Measurements from ENCODE around the gene MACROD1.

Gene MACROD1

DNA sequence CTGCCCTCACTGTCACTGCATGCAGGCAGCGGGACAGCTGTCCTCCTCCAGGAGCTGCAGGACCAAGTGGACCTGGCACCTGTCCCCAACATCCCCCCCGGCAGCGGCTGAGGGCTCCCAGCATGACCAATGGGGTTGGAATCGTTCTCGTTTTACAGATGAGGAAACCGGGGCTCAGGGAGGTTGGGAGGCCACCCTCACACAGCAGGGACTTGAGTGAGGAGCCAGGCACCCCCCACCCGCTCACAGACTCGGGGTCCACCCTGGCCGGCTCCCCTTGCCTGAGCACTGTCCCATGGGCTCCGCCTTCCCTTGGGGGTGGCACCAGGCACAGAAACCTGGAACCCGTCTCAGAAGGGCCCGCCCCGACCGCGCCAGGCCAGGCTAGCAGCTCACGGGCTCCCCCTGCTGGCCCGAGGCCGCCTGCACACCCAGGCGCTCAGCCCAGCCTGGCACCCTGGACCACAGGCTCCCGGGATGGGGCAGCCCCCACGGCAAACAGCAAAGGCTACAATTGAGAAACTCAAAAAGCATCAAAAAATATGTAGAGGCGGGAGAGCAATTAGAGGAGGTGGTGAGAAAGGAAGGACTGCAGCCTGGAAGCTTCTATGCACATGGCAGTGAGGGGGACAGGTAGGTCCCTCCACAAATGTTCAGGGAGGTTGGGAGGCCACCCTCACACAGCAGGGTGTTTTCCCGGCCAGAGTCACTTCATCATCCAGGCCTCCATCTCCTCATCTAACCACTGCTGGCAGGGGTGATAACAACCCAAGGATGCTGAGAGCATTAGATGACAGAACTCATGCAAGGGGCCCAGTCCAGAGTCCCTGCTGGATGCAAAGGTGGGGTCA, 12.8 kb downstream of the MACROD1 start:
- peak; percentile 49 to 52 for DNase-seq (ENCODE audit: low read depth in 2 of 2)

DNA sequence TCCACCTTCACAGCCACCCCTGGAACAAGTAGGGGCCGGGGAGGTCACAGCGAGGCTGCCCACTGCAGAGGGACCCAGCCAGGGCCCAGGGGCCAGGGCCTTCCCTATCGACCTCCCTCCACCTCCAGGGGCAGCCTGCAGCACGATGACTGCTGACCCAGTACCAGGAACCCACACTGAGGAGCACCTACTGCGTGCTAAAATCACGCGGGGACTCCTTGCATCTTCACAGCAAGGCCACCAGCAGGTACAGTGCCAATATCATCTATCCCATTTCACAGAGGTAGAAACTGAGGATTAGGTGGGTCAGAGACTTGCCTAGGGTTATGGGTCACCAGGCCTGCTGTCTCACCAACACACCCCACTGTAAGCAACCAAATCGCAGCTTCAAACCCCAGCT, 14.6 kb downstream of the MACROD1 start:
- DNase-seq (ENCODE audit: low read depth in 2 of 2) = no peak

DNA sequence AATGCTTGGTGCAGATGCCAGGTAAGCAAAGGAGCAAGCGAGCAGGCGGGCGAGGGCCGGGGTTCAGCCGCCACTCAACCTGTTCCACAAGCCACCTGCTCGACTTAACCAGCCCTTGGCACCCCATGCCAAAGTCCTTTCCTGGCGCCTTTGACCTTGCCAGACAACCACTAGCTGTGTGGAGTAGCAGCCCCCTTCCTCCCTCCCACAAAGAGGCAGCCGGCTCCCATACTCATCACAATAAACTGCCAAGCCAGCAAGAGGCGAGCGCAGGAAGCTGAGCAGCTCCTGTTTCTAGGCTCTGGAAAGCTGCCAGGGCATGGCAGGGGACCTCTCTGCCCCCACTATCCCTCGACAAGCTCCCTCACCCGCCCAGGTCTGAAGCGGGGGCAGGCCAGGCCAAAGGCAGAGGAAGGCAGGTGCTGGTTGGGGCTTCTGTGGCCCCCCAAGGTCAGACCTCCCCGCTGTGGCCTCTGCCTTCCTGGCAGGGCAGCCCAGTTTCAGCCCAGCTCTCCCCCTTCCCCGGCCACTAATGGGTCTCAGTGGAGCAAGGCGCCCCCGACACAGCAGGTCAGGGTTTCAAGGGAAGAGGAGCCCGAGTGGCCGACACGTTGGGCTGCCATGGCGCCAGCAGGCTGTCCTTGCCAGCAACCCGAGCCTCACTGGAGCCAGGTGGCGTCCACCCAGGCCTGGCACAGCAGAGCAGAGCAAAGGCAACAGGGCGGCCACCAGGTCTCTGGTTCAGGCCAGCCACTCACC, 15.3 kb downstream of the MACROD1 start:
- DNase-seq (ENCODE audit: low read depth in 2 of 2) = no peak

DNA sequence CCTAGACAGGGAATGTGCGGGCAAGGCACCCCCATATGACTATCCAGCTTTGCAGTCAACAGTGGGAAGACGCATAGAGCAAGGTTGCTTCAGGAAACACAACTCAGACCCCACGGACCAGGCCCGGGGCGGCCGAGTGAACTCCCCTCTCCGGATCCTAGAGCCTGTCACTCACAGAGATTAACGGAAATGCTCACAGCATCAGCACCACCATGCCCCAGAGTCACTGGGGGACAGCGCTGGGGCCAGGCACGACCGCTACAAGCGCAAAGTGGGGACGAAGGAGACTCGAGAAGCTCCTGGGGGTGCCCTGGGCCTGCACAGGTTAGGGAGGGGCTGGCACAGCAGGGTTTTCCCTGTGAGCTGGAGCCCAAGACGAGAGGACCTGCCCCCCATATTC, 15.9 kb downstream of the MACROD1 start:
- no peak for DNase-seq (ENCODE audit: low read depth in 2 of 2)

DNA sequence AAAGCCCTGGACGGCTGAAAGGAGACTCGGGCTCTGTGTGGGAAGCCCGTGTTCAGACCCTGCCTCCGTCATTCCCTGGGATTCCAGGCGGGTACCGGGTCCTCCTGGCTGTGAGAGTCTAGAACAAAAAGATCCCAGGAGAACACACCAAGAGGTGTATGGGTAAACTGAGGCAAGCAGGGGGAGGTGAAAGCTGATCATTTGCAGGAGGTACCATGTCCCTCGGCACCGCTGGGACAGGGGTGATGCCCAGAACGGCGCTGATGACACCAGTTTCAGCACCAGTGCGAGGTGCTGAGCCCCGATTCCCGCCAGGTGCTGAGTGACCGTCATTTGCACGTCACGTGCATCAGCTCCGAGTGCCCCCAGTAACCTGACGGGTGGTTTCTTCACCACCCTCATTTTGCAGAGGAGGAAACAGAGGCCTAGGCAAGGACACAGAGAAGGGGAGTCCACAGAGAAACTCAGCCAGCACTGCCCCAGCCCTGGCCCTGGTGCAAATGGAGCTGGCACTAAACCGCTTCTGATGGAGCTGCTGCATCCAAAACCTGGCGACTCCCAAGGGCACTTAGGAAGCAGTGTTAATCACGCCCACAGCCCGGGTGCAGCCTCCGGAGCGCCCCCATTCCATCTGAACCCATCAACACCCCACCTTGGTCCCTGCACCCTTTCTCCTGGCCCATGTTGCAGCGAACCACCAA, 16.8 kb downstream of the MACROD1 start:
- no peak for DNase-seq (ENCODE audit: low read depth in 2 of 2)

DNA sequence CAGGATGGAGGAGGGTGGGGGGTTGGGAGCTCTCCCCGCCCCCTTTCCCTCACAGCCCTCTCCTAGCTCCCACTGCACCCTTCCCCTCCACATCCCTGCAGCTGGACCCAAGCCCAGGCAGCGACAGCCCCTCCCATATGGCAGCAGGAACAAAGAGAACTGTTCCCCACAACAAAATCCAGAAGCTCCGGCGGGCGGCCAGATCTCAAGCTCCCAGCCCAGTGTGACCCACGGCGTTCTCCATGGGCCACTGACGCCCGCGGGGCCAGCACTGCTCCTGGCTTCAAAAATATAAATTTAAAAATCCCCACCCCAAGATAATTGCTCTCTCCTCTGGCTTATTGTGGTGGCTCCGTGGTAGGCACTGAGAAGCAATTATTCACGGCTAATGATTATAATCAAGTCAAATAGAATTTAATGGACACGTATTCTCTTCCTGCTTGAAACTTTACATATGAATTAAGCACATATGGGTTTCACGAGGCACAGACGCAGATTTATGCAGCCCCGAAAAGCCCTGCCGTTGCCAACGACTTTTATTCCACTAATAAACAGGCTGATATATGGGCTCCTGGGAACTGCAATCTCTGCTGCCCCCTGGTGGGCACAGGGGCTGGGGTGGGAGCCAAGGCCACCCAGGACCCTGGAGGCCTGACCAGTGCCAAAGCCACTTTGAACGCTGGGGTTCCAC, 17.5 kb downstream of the MACROD1 start:
- DNase-seq (ENCODE audit: low read depth in 2 of 2) = peak; percentile 42 to 62

DNA sequence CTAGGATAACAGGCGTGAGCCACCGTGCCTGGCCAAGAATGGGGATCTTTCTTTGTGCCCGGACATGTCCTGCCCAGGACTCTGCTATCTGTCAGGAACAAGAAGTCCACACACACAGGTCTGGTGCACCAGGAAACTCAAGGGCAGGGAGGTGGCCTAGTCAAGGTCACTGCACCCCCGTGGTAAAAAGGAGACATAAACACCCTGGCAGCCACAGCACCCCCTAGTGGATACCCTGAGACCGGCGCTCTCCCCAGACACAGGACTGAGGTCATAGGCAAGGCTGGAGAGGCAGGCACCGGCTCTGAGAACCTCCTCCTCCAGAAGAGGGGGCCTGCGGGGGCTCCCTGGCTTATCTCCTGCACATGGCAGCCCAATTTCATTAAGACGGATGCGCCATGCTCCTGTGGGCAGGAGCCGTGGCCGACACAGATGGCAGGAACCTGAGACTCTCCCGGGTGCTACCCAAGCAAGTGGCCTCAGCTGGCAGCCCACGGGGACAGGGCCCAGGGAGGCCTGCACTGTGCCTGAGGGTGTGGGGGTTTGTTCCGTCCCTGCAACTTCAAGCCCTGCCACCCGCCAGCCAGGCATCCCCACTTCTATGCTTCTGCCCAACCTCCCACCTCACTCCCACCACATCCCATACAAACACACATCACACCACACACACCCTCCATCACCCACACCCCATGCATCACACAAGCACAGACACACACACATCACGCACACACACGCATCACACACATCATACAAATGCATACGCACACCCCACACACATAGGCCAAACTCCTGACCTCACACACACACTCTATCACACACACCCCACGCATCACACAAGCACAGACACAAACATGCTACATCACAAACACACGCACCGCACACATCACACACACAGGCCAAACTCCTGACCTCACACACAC, 19.6 kb downstream of the MACROD1 start:
- DNase-seq (ENCODE audit: low read depth in 2 of 2) = peak in 1 of 2 donors; percentile 29

DNA sequence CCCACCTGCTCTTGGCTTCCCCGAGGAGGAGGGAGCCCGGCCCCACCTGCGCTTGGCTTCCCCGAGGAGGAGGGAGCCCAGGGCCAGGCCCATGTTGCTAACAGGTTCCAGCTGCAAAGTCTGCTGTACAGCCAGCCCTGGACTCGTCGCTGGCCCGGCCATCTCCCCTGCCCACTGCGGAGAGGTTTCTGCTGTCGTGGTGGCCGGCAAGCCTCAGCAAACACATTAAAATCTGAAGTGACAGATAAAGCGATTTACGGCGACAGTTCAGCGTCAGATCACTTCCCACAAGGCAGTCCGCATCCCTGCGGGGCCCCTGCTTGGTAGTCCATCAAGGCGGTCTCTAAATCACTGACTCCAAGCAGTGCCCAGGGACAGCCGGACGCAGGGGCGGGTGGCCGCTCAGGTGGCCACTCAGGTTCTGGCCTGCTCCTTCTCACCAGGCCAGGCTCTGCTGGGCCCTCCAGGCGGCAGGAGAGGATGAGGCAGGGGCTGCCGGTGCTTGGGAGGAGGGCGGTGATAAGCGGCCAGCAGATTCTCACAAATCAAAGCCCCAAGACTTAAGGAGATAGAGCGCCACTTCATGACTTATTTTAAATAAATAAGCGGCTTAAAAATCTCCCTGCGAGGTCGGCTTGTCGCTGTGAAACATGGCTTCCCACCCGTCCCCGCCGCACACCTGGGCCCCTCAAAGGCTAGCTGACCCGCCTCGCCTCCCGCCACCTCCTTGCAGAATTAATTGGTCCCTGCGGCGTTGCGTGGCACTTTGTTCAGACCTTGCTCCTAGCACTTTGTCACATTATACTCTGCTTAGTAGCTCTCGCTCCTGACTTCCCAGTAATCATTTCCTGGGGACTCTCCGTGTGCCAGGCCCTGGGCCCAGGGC, 21.1 kb downstream of the MACROD1 start:
- no peak for DNase-seq (ENCODE audit: low read depth in 2 of 2)

DNA sequence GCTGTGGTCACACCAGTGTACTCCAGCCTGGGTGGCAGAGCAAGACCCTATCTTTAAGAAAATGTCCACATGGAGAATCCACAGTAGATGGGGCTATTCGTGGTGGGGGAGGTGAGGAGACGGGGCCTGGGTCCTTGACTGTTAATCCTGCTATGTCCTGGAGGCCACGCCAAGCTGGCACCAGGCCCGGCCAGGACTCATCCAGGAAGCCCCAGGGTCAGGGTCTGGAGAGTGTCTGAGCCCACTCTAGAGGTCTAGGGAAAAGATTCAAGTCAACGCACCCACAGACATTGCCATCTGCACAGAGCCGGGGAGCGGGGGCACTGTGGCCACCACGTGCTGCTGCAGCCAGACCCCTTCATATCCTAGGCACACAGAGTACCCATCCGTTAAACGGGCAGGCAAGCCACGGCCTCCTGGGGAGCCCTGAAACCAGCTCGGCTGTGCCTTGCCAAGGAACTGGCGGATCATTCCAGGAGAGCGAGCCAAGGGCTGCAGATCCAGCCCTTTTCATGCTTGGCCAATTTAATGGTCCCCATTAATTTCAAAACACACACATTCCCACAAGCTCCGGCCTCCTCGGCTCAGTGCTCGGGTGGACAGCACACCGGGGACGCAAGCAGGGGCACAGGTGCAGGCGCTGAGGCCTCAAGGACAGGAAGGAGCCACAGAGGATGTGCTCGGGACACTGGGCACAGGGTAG, 24.7 kb downstream of the MACROD1 start:
- DNase-seq (ENCODE audit: low read depth in 2 of 2) = no peak

DNA sequence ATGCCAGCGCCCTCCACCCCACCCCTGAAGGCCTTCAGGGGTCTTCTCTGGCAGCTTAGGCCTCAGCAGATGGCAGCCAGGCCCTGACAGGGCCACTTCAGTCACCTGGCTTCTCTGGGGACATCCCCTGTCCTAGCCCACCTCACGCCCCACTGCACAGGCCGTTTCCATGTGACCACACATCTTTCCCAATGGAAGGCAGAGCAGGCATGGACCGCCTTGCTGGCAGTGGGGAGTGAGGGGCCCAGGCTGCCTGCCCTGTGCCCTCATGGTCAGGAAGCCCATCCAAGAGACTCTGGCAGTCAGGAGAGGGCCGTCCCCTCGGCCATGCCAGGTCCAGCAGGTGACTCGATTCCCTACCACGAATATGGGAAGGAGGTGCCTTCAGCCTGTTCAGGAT, 25.8 kb downstream of the MACROD1 start:
- no peak for DNase-seq (ENCODE audit: low read depth in 2 of 2)

DNA sequence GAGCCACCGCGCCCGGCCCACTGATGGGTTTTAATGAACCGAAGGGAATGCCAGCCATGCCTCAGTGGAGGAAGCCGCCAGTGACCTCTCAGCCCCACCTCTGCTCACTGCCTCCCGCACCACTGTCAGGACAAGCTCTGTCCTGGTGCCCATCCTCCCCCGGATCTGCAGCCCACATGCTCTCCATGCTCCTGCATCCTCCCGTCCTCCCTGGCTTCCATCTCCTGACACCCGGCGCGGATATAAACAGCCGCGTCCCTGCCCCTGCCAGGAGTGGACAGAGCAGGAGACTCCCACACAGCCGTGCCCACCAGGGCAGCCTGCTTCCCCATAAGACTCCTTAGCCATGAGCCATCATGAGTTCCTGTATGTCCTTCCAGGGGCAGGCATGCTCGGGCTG, 26.9 kb downstream of the MACROD1 start:
- DNase-seq (ENCODE audit: low read depth in 2 of 2) = no peak

DNA sequence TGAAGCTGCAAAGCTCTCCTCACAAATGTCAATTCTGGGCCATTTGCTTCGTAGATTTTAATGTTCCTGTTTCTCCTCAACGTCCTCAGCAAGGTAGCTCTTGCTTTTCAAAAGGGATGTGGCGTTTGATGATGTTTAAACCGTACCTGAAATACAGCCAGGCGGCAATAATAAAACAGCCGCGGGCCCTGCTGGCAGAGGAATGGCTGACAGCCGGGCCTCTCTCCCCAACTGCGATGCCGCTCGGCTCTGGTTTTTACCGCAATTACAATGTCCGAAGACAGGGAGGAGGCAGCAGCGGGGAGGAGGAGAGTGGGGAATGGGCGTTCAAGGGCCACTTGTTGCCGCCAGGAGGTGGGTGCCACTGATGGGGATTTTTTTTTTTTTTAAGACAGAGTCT, 27.5 kb downstream of the MACROD1 start:
- DNase-seq (ENCODE audit: low read depth in 2 of 2) = no peak

DNA sequence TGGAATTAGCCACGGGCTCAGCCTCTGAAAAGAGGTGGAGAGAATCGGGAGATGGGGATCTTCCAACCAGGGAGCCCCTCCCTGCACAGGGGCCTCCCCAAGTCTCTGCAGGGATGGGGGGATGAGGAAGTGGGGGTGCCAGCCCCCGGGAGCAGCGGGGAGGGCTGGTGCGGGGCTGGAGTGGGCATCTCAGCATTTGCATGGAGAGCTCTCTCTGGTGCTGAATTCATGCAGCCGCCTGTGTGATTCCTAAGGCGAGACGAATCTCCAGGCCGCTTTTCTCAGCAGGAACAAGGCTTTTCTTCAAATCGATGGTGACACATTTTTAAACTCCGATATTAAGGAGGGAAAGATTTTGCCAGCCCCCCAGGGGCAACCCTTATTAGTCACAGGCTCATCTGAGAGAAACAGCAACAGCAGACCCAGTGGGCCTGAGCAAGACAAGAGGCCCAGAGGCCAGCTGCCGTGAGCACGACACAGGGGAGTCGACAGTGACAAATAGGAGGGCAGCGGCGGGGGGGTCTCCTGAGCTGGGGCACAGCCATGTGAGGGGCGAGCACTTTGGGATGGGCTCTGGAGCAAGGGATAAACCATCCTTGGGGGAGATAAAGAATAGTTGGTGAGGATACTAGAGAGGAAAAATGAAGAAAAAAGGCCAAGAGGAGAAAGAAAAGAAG, 29.0 kb downstream of the MACROD1 start:
- DNase-seq (ENCODE audit: low read depth in 2 of 2) = no peak

DNA sequence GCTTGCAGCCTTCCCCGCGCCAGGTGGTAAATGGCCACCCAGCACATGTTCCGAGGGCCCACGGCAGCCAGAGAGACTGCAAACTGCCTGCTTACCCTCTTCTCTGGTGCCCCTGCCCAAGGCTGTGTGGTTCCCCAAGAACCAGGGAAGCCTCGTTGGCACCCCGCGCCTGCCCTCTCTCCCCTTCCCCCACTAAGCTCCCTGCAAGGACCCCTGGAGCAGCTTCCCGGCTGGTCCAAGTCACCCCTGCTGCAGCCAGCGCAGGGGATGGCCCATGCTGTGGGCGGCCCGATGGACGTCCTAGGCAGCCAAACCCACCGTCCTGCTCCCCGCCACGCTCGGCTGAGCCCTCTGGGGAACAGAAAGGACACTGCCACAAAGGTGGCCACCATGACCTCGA, 30.2 kb downstream of the MACROD1 start:
- no peak for DNase-seq (ENCODE audit: low read depth in 2 of 2)

DNA sequence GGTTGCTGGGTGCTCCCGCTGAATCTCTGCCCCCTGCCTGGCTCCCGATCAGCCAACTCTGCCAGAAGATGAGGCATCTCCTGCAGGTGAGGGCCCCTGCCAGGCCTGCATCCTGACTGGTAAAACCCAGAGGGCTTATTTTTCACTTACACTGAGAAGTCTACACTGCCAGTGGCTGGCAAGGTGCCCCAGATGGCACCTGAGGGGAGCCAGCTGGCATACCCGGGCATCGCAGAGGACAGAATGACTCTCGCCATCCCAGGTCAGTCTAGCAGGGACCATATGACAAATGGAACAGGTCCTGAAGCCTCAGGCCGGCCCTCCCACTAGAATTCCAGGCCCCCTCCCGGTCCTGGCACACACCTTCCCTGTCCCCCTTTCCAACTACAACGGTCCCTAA, 30.9 kb downstream of the MACROD1 start:
- DNase-seq (ENCODE audit: low read depth in 2 of 2) = no peak

DNA sequence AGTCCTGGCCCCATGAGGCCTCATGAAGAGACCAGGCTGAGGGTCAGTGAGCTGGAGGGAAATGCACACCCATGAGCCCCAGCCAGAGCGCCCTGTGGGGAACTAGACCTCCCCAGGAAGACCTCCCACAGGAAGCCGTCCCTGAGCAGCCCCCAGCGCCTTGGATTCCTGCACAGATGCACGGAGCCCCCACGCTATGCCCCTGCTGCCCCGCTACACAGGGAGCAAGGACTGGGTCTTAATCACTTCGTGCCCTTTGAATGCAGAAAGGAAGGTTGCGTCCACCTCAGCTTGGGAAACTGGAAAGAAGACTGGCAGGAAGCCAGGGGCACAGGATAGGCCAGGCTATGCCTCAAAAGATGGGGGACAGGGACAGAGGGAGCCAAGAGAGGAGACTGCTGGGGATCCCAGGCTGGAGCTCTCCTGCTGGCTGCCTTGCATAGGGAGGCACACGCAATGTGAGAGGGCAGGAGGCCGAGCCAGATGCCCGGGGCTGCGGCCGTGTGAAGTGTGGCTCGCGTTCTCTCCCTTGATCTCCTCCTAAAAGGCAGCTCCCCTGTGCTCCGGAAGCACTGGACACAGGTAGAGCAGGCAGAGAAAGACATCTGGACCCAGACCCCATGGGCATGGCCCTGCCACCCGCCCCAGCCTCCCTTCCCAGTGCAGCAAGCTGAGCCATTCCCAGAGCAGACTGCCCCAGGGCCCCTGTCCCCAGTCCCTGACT, 32.8 kb downstream of the MACROD1 start:
- no peak for DNase-seq (ENCODE audit: low read depth in 2 of 2)

DNA sequence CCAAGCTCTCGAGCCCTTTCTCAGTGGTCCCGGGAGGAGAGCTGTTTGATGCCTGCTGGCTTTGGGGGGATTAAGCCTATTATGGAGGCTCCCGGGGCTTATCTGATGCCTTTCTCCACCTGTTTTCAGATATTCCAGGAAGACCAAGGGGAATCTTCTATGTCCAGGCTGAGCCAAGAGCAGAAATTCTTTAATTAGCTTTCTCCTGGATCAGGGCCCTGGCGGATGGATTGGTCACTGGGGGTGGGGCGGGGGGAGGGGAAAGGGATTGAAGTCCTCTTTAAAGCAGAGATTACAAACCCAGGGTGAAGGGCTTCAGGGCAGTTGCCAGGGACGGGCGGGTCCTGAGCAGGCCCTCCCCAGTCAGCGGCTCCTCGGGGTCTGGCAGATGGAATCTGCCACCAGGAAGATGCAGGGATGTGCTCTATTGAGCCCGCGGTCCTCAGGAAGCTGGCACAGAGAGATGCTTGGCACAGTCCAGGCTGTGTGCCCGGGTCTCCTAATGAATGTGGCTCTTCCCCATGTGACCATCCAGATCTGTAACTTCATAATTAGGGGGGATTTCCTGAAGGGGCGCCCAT, 33.6 kb downstream of the MACROD1 start:
- no peak for DNase-seq (ENCODE audit: low read depth in 2 of 2)
